CD4-positive, alpha-beta T cell (primary cell): ENCODE measurements around the gene ABCB6. TPM values are rescaled to one million over a fixed set of nuclear protein-coding genes. Genes with fewer than 3 reads are reported as not detected.

Source experiments
- ATAC-seq: fragments of 200-7000 bp; cut with Tn5 transposase; one replicate; pipeline ENCODE4 v1.10.0; 2022; ENCODE audit warnings: mild to moderate bottlenecking; ENCODE audit not compliant: poor library complexity
- CTCF ChIA-PET: fragments of 350-600 bp; sonication (Branson Sonifier 250); formaldehyde crosslinking; loops from one replicate; lab custom pipeline; 2021; ENCODE audit warnings: antibody characterized with exemption, inconsistent platforms; lab: Charles Lee
- POLR2A ChIA-PET: fragments of 350-600 bp; sonication (Branson Sonifier 250); formaldehyde crosslinking; loops from one replicate; lab custom pipeline; 2021; ENCODE audit warnings: antibody characterized with exemption, inconsistent platforms; lab: Charles Lee
- DNase-seq, 14 experiments: peaks; one replicate each; pipeline ENCODE4 v3.0.0-alpha.2; 2013 to 2020; ENCODE audit warnings: mixed read lengths in 2 of 14
- H3K27ac ChIP-seq, 2 donors: one replicate each; pipeline versions ENCODE4 v1.5.1 to v1.7.0; 2013; ENCODE audit warnings: low read length in 2 of 2, low read depth in 1 of 2, mild to moderate bottlenecking in 1 of 2
- H3K27me3 ChIP-seq, 2 experiments: 1 replicate in 1 of 2; 2 replicates in 1 of 2; pipeline versions ENCODE4 v1.6.1 to v1.7.0; 2013; ENCODE audit warnings: low read length in 2 of 2, control low read depth in 1 of 2, mild to moderate bottlenecking in 1 of 2, moderate library complexity in 1 of 2; ENCODE audit not compliant: insufficient read depth in 2 of 2, control insufficient read depth in 1 of 2
- H3K36me3 ChIP-seq: one replicate; pipeline ENCODE4 v1.6.1; 2013; ENCODE audit warnings: low read length, control low read depth; ENCODE audit not compliant: insufficient read depth
- H3K4me1 ChIP-seq: one replicate; pipeline ENCODE4 v1.6.1; 2013; ENCODE audit warnings: low read length, control low read depth; ENCODE audit not compliant: insufficient read depth
- H3K4me3 ChIP-seq: one replicate; pipeline ENCODE4 v1.5.1; 2013; ENCODE audit warnings: mild to moderate bottlenecking, low read length, moderate library complexity
- H3K9me3 ChIP-seq, 2 experiments: 1 replicate in 1 of 2; 2 replicates in 1 of 2; pipeline versions ENCODE4 v1.6.1 to v1.7.0; 2013; ENCODE audit warnings: low read length in 2 of 2, mild to moderate bottlenecking in 2 of 2, control low read depth in 1 of 2, moderate library complexity in 1 of 2; ENCODE audit not compliant: control insufficient read depth in 1 of 2, insufficient read depth in 1 of 2
- H3K27ac Mint-ChIP-seq: one replicate; pipeline ENCODE4 v1.8.0; 2020; ENCODE audit warnings: mixed read lengths
- H3K27me3 Mint-ChIP-seq: one replicate; pipeline ENCODE4 v1.8.0; 2021; ENCODE audit warnings: mixed read lengths
- H3K36me3 Mint-ChIP-seq: one replicate; pipeline ENCODE4 v1.8.0; 2021; ENCODE audit warnings: low read depth, mixed read lengths
- H3K4me1 Mint-ChIP-seq: one replicate; pipeline ENCODE4 v1.8.0; 2021; ENCODE audit warnings: low read depth, mixed read lengths
- H3K4me3 Mint-ChIP-seq: one replicate; pipeline ENCODE4 v1.8.0; 2020; ENCODE audit warnings: mild to moderate bottlenecking, mixed read lengths
- H3K9me3 Mint-ChIP-seq: one replicate; pipeline ENCODE4 v1.8.0; 2020; ENCODE audit warnings: mixed read lengths
- intact Hi-C, 2 experiments: fragments of 100-400 bp; cut with DNase I in 1 of 2; cut with micrococcal nuclease in 1 of 2; formaldehyde crosslinking; loops; one replicate each; pipeline versions ENCODE4 v1.15.1 to v1.9.0; 2023 to 2025; cut with DNase I, micrococcal nuclease
- total RNA-seq, 174 experiments: library from RNA in 2 of 174; stranded (reverse) in 2 of 174; gene quantifications; one replicate each; pipeline ENCODE4 v1.2.3 and lab custom pipeline; 2021 to 2026
- TF ChIP-seq, protein P1 (sequence below): fragments of 200-600 bp; IDR thresholded peaks from one replicate; pipeline ENCODE4 v1.8.0; 2022; ENCODE audit warnings: antibody characterized with exemption, mild to moderate bottlenecking

The ABCB6 gene
- total RNA-seq, 2 experiments from 2014 or later, result 2.6 to 3.1 TPM

- Mint-ChIP-seq H3K4me1 (peaks cover 79% of the 10 kb centered on the region), H3K4me3 (peak overlapping the region; percentile 88), H3K9me3 (no peaks in the 10 kb centered on the region), H3K27me3 (no peaks in the 10 kb centered on the region), H3K27ac (peak overlapping the region; percentile 96), H3K36me3 (peaks cover 40% of the 10 kb centered on the region)
- TF ChIP-seq, protein P1, sequence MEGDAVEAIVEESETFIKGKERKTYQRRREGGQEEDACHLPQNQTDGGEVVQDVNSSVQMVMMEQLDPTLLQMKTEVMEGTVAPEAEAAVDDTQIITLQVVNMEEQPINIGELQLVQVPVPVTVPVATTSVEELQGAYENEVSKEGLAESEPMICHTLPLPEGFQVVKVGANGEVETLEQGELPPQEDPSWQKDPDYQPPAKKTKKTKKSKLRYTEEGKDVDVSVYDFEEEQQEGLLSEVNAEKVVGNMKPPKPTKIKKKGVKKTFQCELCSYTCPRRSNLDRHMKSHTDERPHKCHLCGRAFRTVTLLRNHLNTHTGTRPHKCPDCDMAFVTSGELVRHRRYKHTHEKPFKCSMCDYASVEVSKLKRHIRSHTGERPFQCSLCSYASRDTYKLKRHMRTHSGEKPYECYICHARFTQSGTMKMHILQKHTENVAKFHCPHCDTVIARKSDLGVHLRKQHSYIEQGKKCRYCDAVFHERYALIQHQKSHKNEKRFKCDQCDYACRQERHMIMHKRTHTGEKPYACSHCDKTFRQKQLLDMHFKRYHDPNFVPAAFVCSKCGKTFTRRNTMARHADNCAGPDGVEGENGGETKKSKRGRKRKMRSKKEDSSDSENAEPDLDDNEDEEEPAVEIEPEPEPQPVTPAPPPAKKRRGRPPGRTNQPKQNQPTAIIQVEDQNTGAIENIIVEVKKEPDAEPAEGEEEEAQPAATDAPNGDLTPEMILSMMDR, result no peak
- peak in 2 of 14 experiments; percentile 19 to 39 for DNase-seq
- Histone ChIP-seq H3K27ac (peak overlapping the region; percentile 95 to 98), H3K27me3 (no peaks in the 10 kb centered on the region), H3K36me3 (peaks cover 33% of the 10 kb centered on the region), H3K9me3 (no peaks in the 10 kb centered on the region), H3K4me3 (peak overlapping the region; percentile 99), H3K4me1 (peaks cover 68% of the 10 kb centered on the region)
- CTCF ChIA-PET, result interaction anchor here (1.0 to 2.3 kb wide), 4 partner anchors 26 to 143 kb away, joined by 3 to 26 read pairs (median 4); no protein-coding TSS in a partner anchor
- POLR2A ChIA-PET, result interaction anchor here (1.1 to 7.3 kb wide), 10 partner anchors 8 to 142 kb away, joined by 4 to 181 read pairs (median 16); partner anchors contain the start of genes ANKZF1, ATG9A, CNPPD1 and DNAJB2
- no peak for ATAC-seq
- intact Hi-C loops, result loop anchor here in 1 of 2 experiments (1.0 to 5.0 kb wide), 3 partner anchors 7 to 69 kb away; partner anchors contain the start of genes ANKZF1, ATG9A, CNPPD1 and RETREG2
Measured at GRCh38 chr2:219245899-219246230, 27.1 kb upstream of the ABCB6 start.

DNA sequence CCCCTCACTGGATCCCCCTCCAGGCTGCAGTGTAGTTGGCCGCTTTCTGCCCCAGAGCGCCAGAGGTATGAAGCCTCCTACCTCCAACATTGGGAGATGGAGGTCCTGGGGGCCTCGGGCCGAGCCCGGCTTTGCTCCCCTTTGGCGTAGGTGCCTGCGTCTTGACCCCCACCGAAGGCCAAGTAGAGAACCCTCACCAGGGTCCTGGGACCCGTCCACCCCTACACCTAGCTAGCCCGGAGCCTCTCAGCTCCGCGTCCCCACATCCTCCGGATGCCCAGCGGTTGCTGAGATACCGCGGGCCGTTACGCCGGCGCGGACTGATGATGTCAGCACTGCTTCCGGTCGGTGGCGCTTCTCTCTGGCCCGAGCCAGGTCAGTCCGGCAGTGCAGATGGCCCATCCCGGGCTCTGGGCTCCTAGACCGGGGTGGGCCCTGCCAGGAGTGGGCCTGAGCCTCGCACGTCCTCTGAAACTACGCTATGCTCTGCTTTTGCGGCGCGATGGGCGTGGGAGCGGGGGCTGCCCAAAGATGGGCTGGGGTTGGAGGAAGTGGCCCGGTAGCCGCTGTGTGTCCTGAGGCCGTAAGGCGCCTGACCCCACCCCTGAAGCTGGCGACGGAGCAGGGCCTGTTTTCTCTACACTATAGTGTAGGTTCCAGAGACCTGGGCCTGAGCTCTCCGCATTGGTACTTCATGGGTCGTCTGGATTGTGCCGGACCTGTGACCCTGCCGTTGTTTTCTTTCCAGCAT lies 26.6 kb upstream of the ABCB6 start, which contains the start of the genes GLB1L and STK16:
GLB1L (minus strand) TSS at position 297 of the 751 bp plus-strand sequence. CDS start 1,871 bp downstream, outside the sequence.
STK16 (plus strand) TSS at position 332 of the 751 bp plus-strand sequence. CDS start 521 bp downstream, outside the sequence.
- peaks cover 62% of the 10 kb centered on the region for H3K4me1 ChIP-seq

DNA sequence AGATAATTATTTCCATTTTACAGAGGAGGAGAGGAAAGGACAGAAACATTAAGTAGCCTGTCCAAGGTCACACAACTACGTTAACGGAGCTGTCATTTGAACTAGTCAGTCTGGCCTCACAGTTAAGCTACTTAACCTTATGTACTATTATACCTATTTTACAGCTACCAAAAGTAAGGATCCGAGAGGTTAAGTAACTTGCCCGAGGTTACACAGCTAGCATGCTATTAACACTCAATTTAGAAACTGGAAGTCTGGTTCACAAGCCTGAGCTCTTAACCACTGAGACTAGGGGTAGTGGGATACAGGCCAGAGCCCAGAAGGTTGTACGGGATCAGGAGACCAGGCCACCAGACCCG lies 26.0 kb upstream of the ABCB6 start:
- ATAC-seq (no peak), DNase-seq (no peak)
- peaks cover 29% of the 10 kb centered on the region for H3K36me3 Mint-ChIP-seq
- TF ChIP-seq, protein P1, result no peak
- peaks cover 68% of the 10 kb centered on the region for H3K4me1 Mint-ChIP-seq
- peak overlapping the region; percentile 96 for H3K27ac Mint-ChIP-seq
- ChIA-PET POLR2A (interaction anchor here (0.7 to 7.3 kb wide), 15 partner anchors 9 to 958 kb away, joined by 3 to 181 read pairs (median 7); partner anchors contain the start of genes ANKZF1, ATG9A, CNPPD1 and DNAJB2), CTCF (interaction anchor here (0.6 to 2.3 kb wide), 4 partner anchors 14 to 50 kb away, joined by 3 to 26 read pairs (median 4); no protein-coding TSS in a partner anchor)
- Histone ChIP-seq H3K9me3 (no peaks in the 10 kb centered on the region), H3K36me3 (peaks cover 22% of the 10 kb centered on the region), H3K4me1 (peaks cover 57% of the 10 kb centered on the region), H3K4me3 (peak overlapping the region; percentile 99), H3K27ac (peak overlapping the region; percentile 95 to 98), H3K27me3 (no peaks in the 10 kb centered on the region)
- H3K27me3 Mint-ChIP-seq, result no peaks in the 10 kb centered on the region
- H3K4me3 Mint-ChIP-seq, result peak overlapping the region; percentile 88
- no peaks in the 10 kb centered on the region for H3K9me3 Mint-ChIP-seq
- intact Hi-C loops, result loop anchor here (1.0 to 5.0 kb wide), 4 partner anchors 9 to 67 kb away; partner anchors contain the start of genes ANKZF1 (in 1 of the 2), ATG9A (in 1 of the 2), CNPPD1 (in 1 of the 2) and RETREG2 (in 1 of the 2)

More for the DNA sequence above, 26.6 kb upstream of the ABCB6 start, which contains the start of the genes GLB1L and STK16:
- DNase-seq (peak; percentile 73 to 93 (median 84)), ATAC-seq (peak; percentile 44)
- Mint-ChIP-seq H3K36me3 (peaks cover 35% of the 10 kb centered on the region), H3K27ac (peak within 1 kb of the TSS; percentile 96), H3K4me3 (peak within 1 kb of the TSS; percentile 88), H3K4me1 (peaks cover 74% of the 10 kb centered on the region), H3K27me3 (no peaks in the 10 kb centered on the region), H3K9me3 (no peaks in the 10 kb centered on the region)
- ChIA-PET POLR2A (interaction anchor here (0.7 to 7.3 kb wide), 17 partner anchors 9 to 959 kb away, joined by 3 to 181 read pairs (median 5); partner anchors contain the start of genes ANKZF1, ATG9A, CNPPD1 and DNAJB2), CTCF (interaction anchor here (1.0 to 2.3 kb wide), 5 partner anchors 15 to 143 kb away, joined by 3 to 26 read pairs (median 4); no protein-coding TSS in a partner anchor)
- no peaks in the 10 kb centered on the region for H3K9me3 ChIP-seq
- TF ChIP-seq, protein P1, result no peak
- H3K27me3 ChIP-seq, result no peaks in the 10 kb centered on the region
- H3K27ac ChIP-seq, result peak within 1 kb of the TSS; percentile 95 to 98
- intact Hi-C loops, result loop anchor here in 1 of 2 experiments (1.0 to 5.0 kb wide), 3 partner anchors 8 to 68 kb away; partner anchors contain the start of genes ANKZF1, ATG9A, CNPPD1 and RETREG2
- H3K36me3 ChIP-seq, result peaks cover 27% of the 10 kb centered on the region
- H3K4me3 ChIP-seq, result peak within 1 kb of the TSS; percentile 99
